Stomach smooth muscle (tissue), 2 donors: ENCODE measurements around the gene CTBS.
"Not testable (repeated sequence)": the region's sequence is repeated elsewhere in the genome, so short reads cannot be mapped to it uniquely, and the experiment has no call there.

Experiments
- H3K27ac ChIP-seq: one replicate; pipeline ENCODE4 v1.7.0; 2013; ENCODE audit warnings: mild to moderate bottlenecking, low read length, inconsistent platforms
- H3K27me3 ChIP-seq, 2 donors: one replicate each; pipeline ENCODE4 v1.7.0; 2013; ENCODE audit warnings: low read length in 2 of 2; ENCODE audit not compliant: insufficient read depth in 2 of 2, control insufficient read depth in 1 of 2
- H3K36me3 ChIP-seq, 2 donors: one replicate each; pipeline ENCODE4 v1.7.0; 2013; ENCODE audit warnings: low read length in 2 of 2; ENCODE audit not compliant: control insufficient read depth in 2 of 2, insufficient read depth in 2 of 2
- H3K4me1 ChIP-seq: one replicate; pipeline ENCODE4 v1.7.0; 2013; ENCODE audit warnings: low read length; ENCODE audit not compliant: control insufficient read depth, insufficient read depth
- H3K4me3 ChIP-seq, 2 donors: one replicate each; pipeline ENCODE4 v1.7.0; 2013; ENCODE audit warnings: low read length in 2 of 2
- H3K9ac ChIP-seq, 2 donors: one replicate each; pipeline ENCODE4 v1.7.0; 2013; ENCODE audit warnings: low read length in 2 of 2, mild to moderate bottlenecking in 1 of 2
- H3K9me3 ChIP-seq, 2 donors: one replicate each; pipeline ENCODE4 v1.7.0; 2013; ENCODE audit warnings: low read length in 2 of 2; ENCODE audit not compliant: control insufficient read depth in 2 of 2
- donor health status: healthy.
- donor health status: Pancreatic carcinoma.

The CTBS gene

GRCh38 chr1:84541679-84542078, 32.6 kb downstream of the CTBS start:
- no peak overlapping the region for H3K27ac ChIP-seq
- no peaks in the 10 kb centered on the region for H3K4me1 ChIP-seq
- no peaks in the 10 kb centered on the region for H3K36me3 ChIP-seq
- no peak overlapping the region for H3K9ac ChIP-seq
- H3K27me3 ChIP-seq, result no peaks in the 10 kb centered on the region
- H3K4me3 ChIP-seq, result no peak overlapping the region
- H3K9me3 ChIP-seq, result no peaks in the 10 kb centered on the region

- Histone ChIP-seq H3K9ac (no peak overlapping the region), H3K27me3 (no peaks in the 10 kb centered on the region), H3K4me3 (no peak overlapping the region), H3K4me1 (no peaks in the 10 kb centered on the region), H3K36me3 (no peaks in the 10 kb centered on the region), H3K9me3 (no peaks in the 10 kb centered on the region), H3K27ac (no peak overlapping the region)
These were observed 33.5 kb downstream of the CTBS start for GRCh38 chr1:84540759-84541158.

- Histone ChIP-seq H3K9ac (no peak overlapping the region), H3K4me1 (no peaks in the 10 kb centered on the region), H3K36me3 (no peaks in the 10 kb centered on the region), H3K27ac (no peak overlapping the region), H3K27me3 (no peaks in the 10 kb centered on the region), H3K9me3 (no peaks in the 10 kb centered on the region), H3K4me3 (no peak overlapping the region)
These were observed 34.3 kb downstream of the CTBS start for GRCh38 chr1:84539972-84540371.

- no peak overlapping the region for H3K4me3 ChIP-seq
- no peaks in the 10 kb centered on the region for H3K9me3 ChIP-seq
- H3K4me1 ChIP-seq, result no peaks in the 10 kb centered on the region
- no peaks in the 10 kb centered on the region for H3K27me3 ChIP-seq
- H3K36me3 ChIP-seq, result no peaks in the 10 kb centered on the region
- H3K27ac ChIP-seq, result no peak overlapping the region
- H3K9ac ChIP-seq, result no peak overlapping the region
These were observed 35.6 kb downstream of the CTBS start for GRCh38 chr1:84538599-84538998.

- Histone ChIP-seq H3K9me3 (no peaks in the 10 kb centered on the region), H3K4me1 (no peaks in the 10 kb centered on the region), H3K27me3 (no peaks in the 10 kb centered on the region), H3K9ac (no peak overlapping the region), H3K36me3 (no peaks in the 10 kb centered on the region), H3K4me3 (no peak overlapping the region), H3K27ac (no peak overlapping the region)
These were observed 48.5 kb downstream of the CTBS start for GRCh38 chr1:84525779-84526178.

- H3K27ac ChIP-seq, result no peak overlapping the region
- H3K4me3 ChIP-seq, result no peak overlapping the region
- no peaks in the 10 kb centered on the region for H3K9me3 ChIP-seq
- no peaks in the 10 kb centered on the region for H3K4me1 ChIP-seq
- H3K9ac ChIP-seq, result no peak overlapping the region
- no peaks in the 10 kb centered on the region for H3K27me3 ChIP-seq
- no peaks in the 10 kb centered on the region for H3K36me3 ChIP-seq
These were observed 49.6 kb downstream of the CTBS start for GRCh38 chr1:84524590-84524989.

- no peak overlapping the region for H3K4me3 ChIP-seq
These were observed 63.6 kb downstream of the CTBS start for GRCh38 chr1:84510668-84511067.

GRCh38 chr1:84510165-84510564, 64.1 kb downstream of the CTBS start:
- Histone ChIP-seq H3K4me3 (no peak overlapping the region), H3K4me1 (no peaks in the 10 kb centered on the region), H3K9me3 (no peaks in the 10 kb centered on the region), H3K36me3 (no peaks in the 10 kb centered on the region), H3K9ac (no peak overlapping the region), H3K27ac (no peak overlapping the region), H3K27me3 (no peaks in the 10 kb centered on the region)

More at GRCh38 chr1:84510668-84511067, 63.6 kb downstream of the CTBS start:
- H3K36me3 ChIP-seq, result no peaks in the 10 kb centered on the region
- no peaks in the 10 kb centered on the region for H3K4me1 ChIP-seq
- no peaks in the 10 kb centered on the region for H3K27me3 ChIP-seq
- H3K9ac ChIP-seq, result no peak overlapping the region
- no peaks in the 10 kb centered on the region for H3K9me3 ChIP-seq
- H3K27ac ChIP-seq, result no peak overlapping the region

- Histone ChIP-seq H3K4me1 (peaks cover 3% of the 10 kb centered on the region), H3K4me3 (no peak overlapping the region), H3K27me3 (no peaks in the 10 kb centered on the region)
These were observed 65.2 kb downstream of the CTBS start for GRCh38 chr1:84509029-84509428.

GRCh38 chr1:84508510-84508909, 65.7 kb downstream of the CTBS start:
- H3K4me1 ChIP-seq, result peaks cover 3% of the 10 kb centered on the region
- H3K9me3 ChIP-seq, result no peaks in the 10 kb centered on the region
- no peaks in the 10 kb centered on the region for H3K36me3 ChIP-seq
- no peak overlapping the region for H3K4me3 ChIP-seq
- H3K27ac ChIP-seq, result no peak overlapping the region
- H3K27me3 ChIP-seq, result no peaks in the 10 kb centered on the region
- no peak overlapping the region for H3K9ac ChIP-seq

More at GRCh38 chr1:84509029-84509428, 65.2 kb downstream of the CTBS start:
- no peak overlapping the region for H3K27ac ChIP-seq
- H3K36me3 ChIP-seq, result no peaks in the 10 kb centered on the region
- H3K9ac ChIP-seq, result no peak overlapping the region
- no peaks in the 10 kb centered on the region for H3K9me3 ChIP-seq

- not testable (repeated sequence) for H3K27ac ChIP-seq, H3K4me3 ChIP-seq, H3K4me1 ChIP-seq, H3K9me3 ChIP-seq, H3K36me3 ChIP-seq, H3K27me3 ChIP-seq, H3K9ac ChIP-seq
These were observed 66.4 kb downstream of the CTBS start for GRCh38 chr1:84507887-84508286.
